KG1 (cell line): ENCODE results near the gene PRDM15.

Source experiments
- DNase-seq: peaks from one replicate; lab custom pipeline; 2025; lab: John Stamatoyannopoulos, UW

The PRDM15 gene

DNA sequence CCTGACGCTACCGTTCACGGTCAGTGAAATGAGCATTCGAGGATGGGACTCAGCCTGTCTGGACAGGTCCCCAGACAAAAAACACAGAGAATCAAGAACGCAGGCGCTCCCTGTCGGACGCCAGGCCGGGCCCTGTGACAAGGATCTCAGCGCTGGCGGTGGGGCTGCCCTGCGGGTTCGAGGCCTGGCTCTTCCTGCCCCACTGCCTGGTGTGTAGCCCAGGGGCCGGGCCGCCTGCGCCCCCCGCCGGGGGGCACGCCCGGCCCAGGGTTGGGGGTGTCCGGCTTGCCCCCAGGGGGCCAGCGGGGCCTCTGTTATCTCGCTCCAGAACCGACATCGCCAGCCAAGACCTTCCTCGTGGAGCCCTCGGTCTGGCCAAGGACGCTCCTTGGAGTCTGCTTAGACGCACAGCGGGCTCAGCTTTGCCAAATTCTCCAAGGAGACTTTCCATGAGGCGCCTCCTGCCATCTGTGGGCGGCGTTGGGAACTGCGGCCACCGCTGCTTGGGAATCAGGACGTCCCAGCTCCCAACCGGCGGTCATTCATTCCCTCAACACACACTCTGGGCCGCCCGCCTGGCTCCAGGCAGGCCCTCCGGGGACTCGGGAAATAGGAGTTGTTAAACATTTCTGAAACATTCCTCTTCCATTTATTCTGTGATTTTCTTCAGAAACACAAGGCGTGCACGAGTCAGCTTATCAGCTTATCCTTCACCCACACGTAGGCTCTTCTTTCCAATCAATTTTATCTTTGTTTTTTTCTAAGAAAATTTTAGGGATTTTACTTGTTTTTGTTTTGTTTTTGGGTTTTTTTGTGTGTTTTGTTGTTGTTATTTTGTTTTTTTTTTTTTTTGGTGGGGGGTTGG is 101.0 kb downstream of the PRDM15 start:
- DNase-seq: no peak

DNA sequence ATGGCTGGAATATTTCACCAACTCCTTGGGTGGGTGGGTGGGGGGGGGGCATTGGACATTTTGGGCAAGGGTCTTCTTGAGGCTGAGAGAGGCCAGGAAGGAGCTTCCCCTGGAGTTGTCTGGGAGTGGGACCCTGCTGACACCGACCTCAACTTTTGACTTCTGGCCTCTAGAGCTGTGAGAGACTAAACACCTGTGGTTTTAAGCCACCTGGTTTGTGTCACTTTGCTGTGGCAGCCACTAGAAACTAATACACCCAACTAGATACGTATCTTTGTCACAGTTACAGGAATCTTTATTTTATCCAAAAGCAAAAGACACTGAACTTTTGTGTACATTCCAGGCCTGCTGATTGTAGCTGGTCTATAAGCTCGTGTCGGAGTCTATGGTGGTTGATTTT is 102.4 kb downstream of the PRDM15 start:
- no peak for DNase-seq

- no peak for DNase-seq
Observed at GRCh38 chr21:41775149-41775472, 104.0 kb downstream of the PRDM15 start.

DNA sequence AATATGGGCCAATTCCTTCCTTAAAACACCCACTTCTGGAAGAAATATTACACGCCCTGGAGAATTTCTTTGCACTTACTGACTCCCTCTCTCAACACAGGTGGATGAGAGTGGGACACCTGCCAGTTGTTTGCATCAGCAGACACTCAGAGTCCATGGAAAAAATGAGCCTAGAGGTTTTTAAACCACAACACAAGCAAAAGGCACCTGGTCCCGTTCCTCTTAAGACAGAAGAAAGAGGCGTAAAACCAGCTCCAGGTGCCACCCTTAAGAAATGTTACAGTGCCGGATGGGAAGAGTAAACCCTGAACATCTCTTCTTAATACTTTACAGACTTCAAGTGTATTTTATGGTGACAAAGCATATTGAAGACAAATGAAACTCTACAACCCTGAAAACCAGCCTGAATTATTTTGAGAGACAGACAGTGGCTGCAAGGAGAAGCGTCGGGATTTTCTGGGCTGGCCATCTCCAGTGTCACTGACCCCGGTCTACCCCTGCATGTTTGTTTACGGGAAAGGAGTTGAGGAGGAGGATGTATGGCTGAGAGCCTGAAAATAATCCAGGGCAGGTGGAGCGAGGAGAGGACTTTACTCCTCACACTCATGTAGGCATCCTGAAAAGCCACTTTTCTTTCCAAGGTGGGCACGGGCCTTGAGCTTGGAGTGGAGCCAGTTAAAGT is 104.5 kb downstream of the PRDM15 start:
- no peak for DNase-seq

- no peak for DNase-seq
Observed at GRCh38 chr21:41772351-41773080, 106.6 kb downstream of the PRDM15 start.

GRCh38 chr21:41771625-41771945 is 107.6 kb downstream of the PRDM15 start:
- no peak for DNase-seq

DNA sequence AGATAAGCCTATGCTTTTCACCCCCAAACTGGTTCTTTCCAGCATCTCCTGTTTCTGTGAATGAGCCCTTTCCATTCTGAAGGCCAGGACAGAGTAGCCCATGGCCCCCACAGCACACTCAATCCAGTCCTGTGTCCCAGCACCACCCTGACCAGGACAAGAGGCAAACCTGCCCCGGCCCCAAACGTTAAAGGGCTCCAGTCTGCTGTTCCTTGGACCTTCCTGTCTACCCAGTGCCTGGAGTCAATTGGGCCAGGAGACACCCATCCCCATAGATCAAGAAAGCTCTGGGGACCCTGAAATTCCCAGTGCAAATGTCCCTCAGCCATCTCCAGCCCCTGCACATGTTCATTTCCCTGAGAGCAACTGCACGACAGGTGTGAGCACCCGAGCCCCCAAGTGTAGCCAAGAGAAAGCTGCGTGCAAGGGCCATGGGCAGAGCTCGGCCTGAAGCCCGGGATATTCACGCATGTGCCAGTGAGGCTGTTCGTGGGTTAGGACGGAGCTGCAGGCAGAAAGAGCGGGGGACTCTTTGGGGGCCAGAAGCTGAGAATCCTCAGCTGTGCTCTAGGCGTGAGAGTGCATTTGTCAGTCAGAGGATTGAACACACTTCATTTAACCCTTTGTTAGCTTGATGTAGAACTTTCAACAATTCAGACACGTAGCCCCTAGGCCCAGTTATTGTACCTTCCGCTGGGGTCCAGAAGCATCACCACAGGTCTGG is 108.1 kb downstream of the PRDM15 start:
- DNase-seq: no peak

DNA sequence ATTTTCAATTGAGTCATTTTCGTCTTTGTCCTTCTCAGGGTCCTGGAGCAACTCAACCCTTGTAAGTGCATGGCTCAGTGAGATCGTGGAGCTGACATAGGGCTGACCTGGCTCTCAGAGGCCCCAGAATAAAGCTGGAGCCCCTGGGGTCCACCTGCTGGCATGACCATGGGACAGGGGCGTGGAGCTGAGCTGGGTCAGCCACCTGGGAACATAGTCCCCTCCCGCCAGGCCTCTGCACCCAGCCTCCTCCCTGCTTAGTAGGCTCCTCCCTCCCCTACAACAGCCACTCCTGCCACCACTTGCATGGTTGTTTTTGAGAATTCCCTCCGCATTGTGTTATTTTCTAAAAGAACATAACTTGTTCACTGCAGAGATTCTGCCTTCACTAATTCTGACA is 109.2 kb downstream of the PRDM15 start:
- DNase-seq: no peak

GRCh38 chr21:41769521-41769920 is 109.6 kb downstream of the PRDM15 start:
- no peak for DNase-seq

GRCh38 chr21:41769111-41769510 is 110.0 kb downstream of the PRDM15 start:
- DNase-seq: no peak

DNA sequence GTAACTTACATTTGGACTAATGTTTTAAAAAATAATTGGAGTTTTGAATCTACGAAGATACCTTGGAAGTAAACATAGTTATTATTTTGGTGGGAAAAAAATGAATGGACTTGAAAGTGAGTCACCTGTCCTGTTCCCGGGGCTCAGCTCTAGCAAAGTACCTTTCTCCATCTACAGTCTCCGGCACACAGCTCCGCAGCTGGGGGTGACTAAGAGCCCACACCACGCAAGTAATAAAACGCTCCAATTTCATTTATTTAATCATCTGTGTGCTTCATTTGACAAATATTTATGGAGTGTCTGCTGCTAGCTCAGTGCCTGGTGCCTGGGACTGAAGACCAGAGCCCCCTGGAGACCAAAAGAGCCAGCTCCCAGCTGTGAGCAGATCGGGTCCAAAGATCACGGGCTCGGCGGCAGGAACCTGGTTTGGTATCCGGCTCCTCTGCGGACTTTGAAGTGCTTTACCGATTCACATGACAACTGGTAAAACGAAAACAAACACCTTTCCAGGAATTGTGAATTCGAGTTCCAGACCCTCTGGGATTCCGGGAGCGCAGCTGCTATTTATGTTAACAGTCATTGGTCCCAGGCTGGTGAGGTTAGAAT is 110.6 kb downstream of the PRDM15 start:
- peak; percentile 19 for DNase-seq

- DNase-seq: no peak
Observed at GRCh38 chr21:41767606-41768436, 111.3 kb downstream of the PRDM15 start.

GRCh38 chr21:41766883-41767605 is 112.1 kb downstream of the PRDM15 start, which contains the start of gene RIPK4:
Gene RIPK4, minus strand, starts transcription at chr21:41767052. Its CDS starts 11 bp downstream, at chr21:41767041.
- DNase-seq: no peak

DNA sequence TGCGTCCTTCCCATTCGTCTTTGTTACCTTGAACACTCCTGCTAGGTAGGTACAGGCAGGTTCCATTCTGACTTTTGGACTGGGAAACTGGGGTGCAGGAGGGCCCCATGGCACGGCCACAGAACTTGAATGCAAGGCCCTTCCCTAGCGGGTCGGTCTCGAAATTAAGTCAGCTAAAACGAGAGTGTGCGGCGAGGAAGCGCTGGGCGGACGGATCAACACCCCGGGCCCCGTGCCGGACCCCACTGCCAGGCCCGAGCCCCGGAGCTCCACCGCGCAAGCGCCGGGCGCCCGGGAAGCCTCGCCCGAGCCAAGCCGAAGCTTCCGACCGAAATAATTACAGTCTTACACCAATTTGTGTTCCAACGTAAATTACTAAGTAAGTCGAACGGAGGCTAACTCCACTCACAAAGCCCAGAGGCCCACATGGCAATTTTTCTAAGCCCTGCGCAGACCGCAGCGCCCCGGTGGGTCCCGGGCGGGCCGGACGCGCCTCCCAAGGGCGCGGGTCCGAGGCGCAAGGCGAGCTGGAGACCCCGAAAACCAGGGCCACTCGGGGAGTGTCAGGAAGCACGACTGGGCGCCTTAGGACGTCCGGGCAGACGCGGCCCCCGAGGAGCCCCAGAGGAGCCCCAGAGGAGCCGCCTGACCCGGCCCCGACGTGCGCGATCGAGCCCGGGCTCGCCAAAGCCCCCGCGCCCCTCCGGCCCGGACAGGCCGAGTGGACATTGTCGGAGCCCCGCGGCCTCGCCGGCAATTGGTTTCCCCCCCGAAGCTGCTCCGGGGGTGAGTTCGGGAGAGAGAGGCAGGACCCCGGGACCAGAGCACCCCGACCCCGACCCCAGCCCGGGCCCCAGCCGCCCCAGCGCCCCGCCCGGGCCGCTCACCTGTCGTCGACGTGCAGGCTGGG is 112.9 kb downstream of the PRDM15 start:
- DNase-seq: no peak

DNA sequence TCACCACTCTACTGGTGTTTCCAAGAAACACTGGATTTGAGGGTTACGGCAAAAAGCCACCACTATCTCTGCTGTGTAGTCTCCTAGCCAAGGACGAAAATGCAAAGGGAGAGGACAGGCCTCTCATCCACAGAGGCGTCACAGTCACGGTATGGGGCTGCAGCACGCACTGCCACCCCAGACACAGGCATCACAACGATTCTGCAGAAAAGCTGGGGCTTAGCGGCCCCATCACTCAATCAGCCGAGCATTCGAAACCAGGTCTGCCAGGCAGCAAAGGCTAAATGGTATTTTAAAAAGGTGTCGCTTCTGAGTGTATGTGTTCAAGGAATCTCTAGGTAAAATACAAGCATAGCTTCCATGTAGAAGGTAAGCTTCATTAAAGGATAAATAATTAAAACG is 113.7 kb downstream of the PRDM15 start:
- DNase-seq: no peak

- DNase-seq: no peak
Observed at GRCh38 chr21:41764558-41765419, 114.4 kb downstream of the PRDM15 start.

DNA sequence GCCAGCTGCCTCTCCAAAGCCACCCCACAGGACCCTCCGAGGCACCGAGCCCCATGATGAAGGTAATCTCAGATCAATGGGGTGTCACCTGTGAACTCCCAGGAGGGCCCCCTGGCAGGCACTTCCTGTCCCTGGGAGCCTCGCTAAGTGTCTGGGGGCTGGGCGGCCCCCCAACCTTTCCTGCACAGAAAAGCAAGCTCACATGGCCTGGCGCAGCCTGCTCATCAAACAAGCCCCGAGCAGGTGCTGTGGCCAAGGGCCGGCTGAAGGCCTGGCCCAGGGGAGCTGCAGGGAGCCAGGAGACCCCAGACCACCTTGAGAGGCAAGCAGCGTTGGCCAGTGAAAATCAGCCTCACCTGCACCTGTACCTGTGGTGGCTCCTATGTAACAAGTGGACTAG is 115.1 kb downstream of the PRDM15 start:
- no peak for DNase-seq

GRCh38 chr21:41763398-41763931 is 115.7 kb downstream of the PRDM15 start:
- no peak for DNase-seq
